Endothelial cell (in vitro differentiated cells): ENCODE results near the gene ARHGEF39. TPM values are rescaled to one million over a fixed set of nuclear protein-coding genes. Genes with fewer than 3 reads are reported as not detected.
A peak's percentile ranks its signal among the peaks of the same experiment; 100 is the strongest.
"Not testable (repeated sequence)": the region's sequence is repeated elsewhere in the genome, so short reads cannot be mapped to it uniquely, and the experiment has no call there.

Experiments
- DNase-seq: peaks from one replicate; pipeline ENCODE4 v3.0.0; 2021; ENCODE audit warnings: low spot score
- H3K27ac Mint-ChIP-seq: one replicate; pipeline ENCODE4 v1.8.0; 2021; ENCODE audit warnings: mixed read lengths, inconsistent platforms; ENCODE audit not compliant: unreplicated experiment
- H3K27me3 Mint-ChIP-seq: one replicate; pipeline ENCODE4 v1.8.0; 2021; ENCODE audit warnings: mild to moderate bottlenecking, moderate library complexity, mixed read lengths, inconsistent platforms; ENCODE audit not compliant: unreplicated experiment
- H3K36me3 Mint-ChIP-seq: one replicate; pipeline ENCODE4 v1.8.0; 2021; ENCODE audit warnings: mild to moderate bottlenecking, low read depth, mixed read lengths, inconsistent platforms; ENCODE audit not compliant: unreplicated experiment
- H3K4me1 Mint-ChIP-seq: one replicate; pipeline ENCODE4 v1.8.0; 2021; ENCODE audit warnings: mild to moderate bottlenecking, mixed read lengths, inconsistent platforms; ENCODE audit not compliant: unreplicated experiment
- H3K4me3 Mint-ChIP-seq: one replicate; pipeline ENCODE4 v1.8.0; 2021; ENCODE audit warnings: mild to moderate bottlenecking, mixed read lengths, inconsistent platforms; ENCODE audit not compliant: unreplicated experiment
- H3K9me3 Mint-ChIP-seq: one replicate; pipeline ENCODE4 v1.8.0; 2021; ENCODE audit warnings: mixed read lengths, inconsistent platforms; ENCODE audit not compliant: unreplicated experiment
- microRNA-seq: library from miRNA; unstranded; fragments of <30 nt; microRNA quantifications from one replicate; pipeline ENCODE4, GENCODE V29; 2020; ENCODE audit not compliant: unreplicated experiment
- total RNA-seq: library from RNA; stranded (reverse); fragmentation: NEBNext Ultra II Directional; extraction: Animal tissue kit (Norgen Biotek cat#: 25700); gene quantifications from one replicate; pipeline ENCODE4 v1.2.1, GENCODE V29; 2021; ENCODE audit not compliant: unreplicated experiment
- TF ChIP-seq, protein P1 (sequence below): fragments of 200-600 bp; sonication (generic); IDR thresholded peaks from one replicate; pipeline ENCODE4 v1.5.0; 2021; ENCODE audit warnings: antibody characterized with exemption; ENCODE audit not compliant: unreplicated experiment

Gene ARHGEF39
- total RNA-seq, 1 donor from 2014 or later = 1.4 TPM

- DNase-seq = no peak
- H3K4me1 Mint-ChIP-seq = peaks cover 10% of the 10 kb centered on the region
- peaks cover 1% of the 10 kb centered on the region for H3K36me3 Mint-ChIP-seq
- no peak overlapping the region for H3K27ac Mint-ChIP-seq
- H3K27me3 Mint-ChIP-seq = peaks cover 7% of the 10 kb centered on the region
- TF ChIP-seq, protein P1, sequence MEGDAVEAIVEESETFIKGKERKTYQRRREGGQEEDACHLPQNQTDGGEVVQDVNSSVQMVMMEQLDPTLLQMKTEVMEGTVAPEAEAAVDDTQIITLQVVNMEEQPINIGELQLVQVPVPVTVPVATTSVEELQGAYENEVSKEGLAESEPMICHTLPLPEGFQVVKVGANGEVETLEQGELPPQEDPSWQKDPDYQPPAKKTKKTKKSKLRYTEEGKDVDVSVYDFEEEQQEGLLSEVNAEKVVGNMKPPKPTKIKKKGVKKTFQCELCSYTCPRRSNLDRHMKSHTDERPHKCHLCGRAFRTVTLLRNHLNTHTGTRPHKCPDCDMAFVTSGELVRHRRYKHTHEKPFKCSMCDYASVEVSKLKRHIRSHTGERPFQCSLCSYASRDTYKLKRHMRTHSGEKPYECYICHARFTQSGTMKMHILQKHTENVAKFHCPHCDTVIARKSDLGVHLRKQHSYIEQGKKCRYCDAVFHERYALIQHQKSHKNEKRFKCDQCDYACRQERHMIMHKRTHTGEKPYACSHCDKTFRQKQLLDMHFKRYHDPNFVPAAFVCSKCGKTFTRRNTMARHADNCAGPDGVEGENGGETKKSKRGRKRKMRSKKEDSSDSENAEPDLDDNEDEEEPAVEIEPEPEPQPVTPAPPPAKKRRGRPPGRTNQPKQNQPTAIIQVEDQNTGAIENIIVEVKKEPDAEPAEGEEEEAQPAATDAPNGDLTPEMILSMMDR = no peak
- H3K4me3 Mint-ChIP-seq = no peak overlapping the region
- no peaks in the 10 kb centered on the region for H3K9me3 Mint-ChIP-seq
These were observed 52.2 kb downstream of the ARHGEF39 start for GRCh38 chr9:35612843-35613242.

DNA sequence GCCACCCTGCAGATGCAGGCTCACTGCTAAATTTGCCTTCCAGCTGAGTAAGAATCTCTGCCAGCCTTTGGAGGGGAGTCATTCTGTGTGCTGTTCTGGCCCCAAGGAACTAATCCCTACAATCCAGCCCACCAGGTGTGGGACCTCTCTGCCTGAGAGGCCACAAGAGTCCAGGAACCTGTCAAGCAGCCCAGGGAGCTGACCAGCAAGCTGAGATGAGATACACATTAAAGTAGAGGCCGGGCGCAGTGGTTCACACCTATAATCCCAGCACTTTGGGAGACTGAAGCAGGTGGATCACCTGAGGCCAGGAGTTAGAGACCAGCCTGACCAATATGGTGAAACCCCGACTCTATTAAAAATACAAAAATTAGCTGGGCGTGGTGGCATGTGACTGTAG, 52.9 kb downstream of the ARHGEF39 start:
- H3K27me3 Mint-ChIP-seq, H3K36me3 Mint-ChIP-seq, H3K4me1 Mint-ChIP-seq, H3K27ac Mint-ChIP-seq, DNase-seq, H3K9me3 Mint-ChIP-seq, H3K4me3 Mint-ChIP-seq: not testable (repeated sequence)

DNA sequence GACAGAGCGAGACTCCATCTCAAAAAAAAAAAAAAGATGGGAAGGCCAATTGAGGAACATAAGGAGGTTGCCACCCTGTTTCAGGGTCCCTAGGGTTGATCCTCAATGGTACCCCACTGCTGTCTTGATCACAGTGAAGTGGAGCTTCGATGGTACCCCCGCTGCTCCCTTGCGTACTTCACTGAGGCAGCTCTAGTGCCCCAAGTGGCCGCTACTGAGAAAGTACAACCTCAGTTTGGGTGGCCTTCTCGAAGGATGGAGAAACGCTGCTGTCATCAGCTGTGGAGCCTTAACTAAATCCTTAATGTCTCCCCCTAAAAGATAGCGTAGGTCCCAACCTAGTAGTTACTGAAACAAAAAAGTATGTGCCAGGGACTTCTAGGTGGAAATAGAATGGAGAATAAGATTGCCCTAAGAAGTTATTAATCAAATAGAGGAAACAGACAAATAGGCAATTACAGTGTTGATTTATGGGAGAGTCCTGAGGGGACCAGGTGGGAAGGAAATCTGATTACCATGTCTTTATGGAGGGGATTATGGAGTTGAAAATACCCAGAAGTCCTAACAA, 53.7 kb downstream of the ARHGEF39 start:
- peaks cover 6% of the 10 kb centered on the region for H3K4me1 Mint-ChIP-seq
- no peak overlapping the region for H3K4me3 Mint-ChIP-seq
- TF ChIP-seq, protein P1 = peak; percentile 53
- H3K27me3 Mint-ChIP-seq = peaks cover 7% of the 10 kb centered on the region
- DNase-seq = peak; percentile 40
- no peaks in the 10 kb centered on the region for H3K9me3 Mint-ChIP-seq
- no peak overlapping the region for H3K27ac Mint-ChIP-seq
- H3K36me3 Mint-ChIP-seq = peaks cover 9% of the 10 kb centered on the region

DNA sequence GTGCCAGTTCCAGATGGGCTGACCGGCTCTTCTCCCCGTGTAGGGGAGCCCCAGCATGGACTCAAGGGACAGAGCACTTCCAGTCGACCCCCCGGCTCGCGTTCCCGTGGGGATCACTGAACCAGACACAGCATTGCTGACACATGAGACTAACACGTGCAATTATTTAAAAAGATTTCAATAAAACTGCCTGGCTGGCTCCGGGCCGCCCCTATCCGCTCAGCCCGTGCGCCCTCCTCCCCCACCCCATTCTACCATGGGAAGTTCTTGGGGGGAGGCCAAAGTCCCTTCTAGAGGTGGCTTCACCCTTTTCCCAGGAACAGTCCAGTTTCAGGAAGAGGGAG, 55.2 kb downstream of the ARHGEF39 start:
- H3K36me3 Mint-ChIP-seq = peaks cover 9% of the 10 kb centered on the region
- no peaks in the 10 kb centered on the region for H3K9me3 Mint-ChIP-seq
- no peak overlapping the region for H3K4me3 Mint-ChIP-seq
- H3K27me3 Mint-ChIP-seq = peaks cover 2% of the 10 kb centered on the region
- peaks cover 5% of the 10 kb centered on the region for H3K4me1 Mint-ChIP-seq
- DNase-seq = no peak
- no peak overlapping the region for H3K27ac Mint-ChIP-seq
- TF ChIP-seq, protein P1 = no peak

Small RNA genes lying within 50 kb of the gene (microRNA-seq; reads per million reads assigned to microRNA genes)
- gene MIR6852 = 0.90 reads per million, percentile 9 among the genes with 10 or more reads in this experiment

Other genes with a start within 250 kb of the ARHGEF39 start
- gene RUSC2, start 175.1 kb downstream of the ARHGEF39 start, total RNA-seq = 22.3 TPM
- 34.6 TPM for gene TESK1, start 59.9 kb downstream of the ARHGEF39 start, total RNA-seq
- 2.4 TPM for gene CD72, start 46.8 kb downstream of the ARHGEF39 start, total RNA-seq
- not detected for gene SIT1, start 14.3 kb downstream of the ARHGEF39 start, total RNA-seq
- gene RMRP, start 7.2 kb downstream of the ARHGEF39 start, total RNA-seq = 32,961 TPM
- gene CCDC107, start 6.9 kb downstream of the ARHGEF39 start, total RNA-seq = 13.5 TPM
- gene CA9, start 8.7 kb upstream of the ARHGEF39 start, total RNA-seq = 1.5 TPM
- gene TPM2, start 24.7 kb upstream of the ARHGEF39 start, total RNA-seq = 173 TPM
- gene TLN1, start 67.0 kb upstream of the ARHGEF39 start, total RNA-seq = 370 TPM
- 29.2 TPM for gene CREB3, start 67.5 kb upstream of the ARHGEF39 start, total RNA-seq
- gene GBA2, start 84.0 kb upstream of the ARHGEF39 start, total RNA-seq = 200 TPM
- 51.4 TPM for gene RGP1, start 84.1 kb upstream of the ARHGEF39 start, total RNA-seq
- 2.8 TPM for gene MSMP, start 89.1 kb upstream of the ARHGEF39 start, total RNA-seq
- 30.8 TPM for gene NPR2, start 126.4 kb upstream of the ARHGEF39 start, total RNA-seq
- gene SPAG8, start 147.1 kb upstream of the ARHGEF39 start, total RNA-seq = 0.59 TPM
- 43.3 TPM for gene HINT2, start 149.8 kb upstream of the ARHGEF39 start, total RNA-seq
- gene FAM221B, start 163.5 kb upstream of the ARHGEF39 start, total RNA-seq = not detected
- 9.0 TPM for gene TMEM8B, start 164.0 kb upstream of the ARHGEF39 start, total RNA-seq
- gene OR13J1, start 205.2 kb upstream of the ARHGEF39 start, total RNA-seq = not detected
- gene HRCT1, start 241.0 kb upstream of the ARHGEF39 start, total RNA-seq = 0.87 TPM
- 32.0 TPM for gene SPAAR, start 244.3 kb upstream of the ARHGEF39 start, total RNA-seq